HG03196 (cell line): ENCODE results near the gene H6PD.

ENCODE experiments used
- ATAC-seq: cut with Tn5 transposase; IDR thresholded peaks from one replicate; pipeline ENCODE4 v1.9.1; 2021; ENCODE audit not compliant: unreplicated experiment

The H6PD gene

GRCh38 chr1:9240914-9241820, 6.6 kb downstream of the H6PD start:
- no peak for ATAC-seq

- ATAC-seq = no peak
Measured at GRCh38 chr1:9241891-9242290, 7.3 kb downstream of the H6PD start.

- ATAC-seq = no peak
Measured at GRCh38 chr1:9242338-9242969, 7.9 kb downstream of the H6PD start.

GRCh38 chr1:9243066-9243739, 8.6 kb downstream of the H6PD start:
- no peak for ATAC-seq

GRCh38 chr1:9244501-9245229, 10.1 kb downstream of the H6PD start:
- ATAC-seq = no peak

- no peak for ATAC-seq
Measured at GRCh38 chr1:9245230-9245619, 10.7 kb downstream of the H6PD start.

- no peak for ATAC-seq
Measured at GRCh38 chr1:9245661-9246060, 11.1 kb downstream of the H6PD start.

GRCh38 chr1:9246215-9246614, 11.6 kb downstream of the H6PD start:
- no peak for ATAC-seq

- no peak for ATAC-seq
Measured at GRCh38 chr1:9246841-9247785, 12.5 kb downstream of the H6PD start.

- ATAC-seq = no peak
Measured at GRCh38 chr1:9247894-9248293, 13.3 kb downstream of the H6PD start.

GRCh38 chr1:9248341-9249262, 14.0 kb downstream of the H6PD start:
- ATAC-seq = no peak

GRCh38 chr1:9249263-9249533, 14.6 kb downstream of the H6PD start:
- ATAC-seq = no peak

GRCh38 chr1:9249534-9250410, 15.2 kb downstream of the H6PD start:
- ATAC-seq = no peak

GRCh38 chr1:9250411-9251381, 16.1 kb downstream of the H6PD start:
- ATAC-seq = no peak

GRCh38 chr1:9251501-9251900, 16.9 kb downstream of the H6PD start:
- no peak for ATAC-seq

GRCh38 chr1:9253004-9253403, 18.4 kb downstream of the H6PD start:
- ATAC-seq = no peak

GRCh38 chr1:9253453-9254105, 19.0 kb downstream of the H6PD start:
- ATAC-seq = no peak
